Measurements from ENCODE around the gene KRT23.

KRT23 gene

GRCh38 chr17:40886090-40886489, 51.4 kb downstream of the KRT23 start:
- no peaks in the 10 kb centered on the region for H3K4me1 Mint-ChIP-seq (ENCODE audit: low read depth)
- H3K4me3 Mint-ChIP-seq, result no peak overlapping the region
- intact Hi-C loops (cut with micrococcal nuclease), result no loop called here
- no peak overlapping the region for H3K27ac Mint-ChIP-seq
- H3K27me3 Mint-ChIP-seq, result peaks cover 33% of the 10 kb centered on the region
- H3K36me3 Mint-ChIP-seq (ENCODE audit: low read depth), result no peaks in the 10 kb centered on the region
- no peaks in the 10 kb centered on the region for H3K9me3 Mint-ChIP-seq

- Mint-ChIP-seq H3K36me3 (ENCODE audit: low read depth) (no peaks in the 10 kb centered on the region), H3K9me3 (no peaks in the 10 kb centered on the region), H3K27me3 (peaks cover 33% of the 10 kb centered on the region), H3K4me1 (ENCODE audit: low read depth) (no peaks in the 10 kb centered on the region), H3K4me3 (no peak within 1 kb of the TSS), H3K27ac (no peak within 1 kb of the TSS)
- intact Hi-C loops (cut with micrococcal nuclease), result no loop called here
Measured at GRCh38 chr17:40884708-40885512, 52.5 kb downstream of the KRT23 start, which contains the start of gene KRT20. Gene KRT20, minus strand, starts transcription at chr17:40885242. Its CDS starts 57 bp downstream, at chr17:40885185.

- no peaks in the 10 kb centered on the region for H3K36me3 Mint-ChIP-seq (ENCODE audit: low read depth)
- no peaks in the 10 kb centered on the region for H3K4me1 Mint-ChIP-seq (ENCODE audit: low read depth)
- no peaks in the 10 kb centered on the region for H3K9me3 Mint-ChIP-seq
- intact Hi-C loops (cut with micrococcal nuclease), result no loop called here
- no peak overlapping the region for H3K27ac Mint-ChIP-seq
- H3K27me3 Mint-ChIP-seq, result peaks cover 26% of the 10 kb centered on the region
- H3K4me3 Mint-ChIP-seq, result no peak overlapping the region
Measured at GRCh38 chr17:40883626-40884334, 53.7 kb downstream of the KRT23 start.

GRCh38 chr17:40883031-40883430, 54.4 kb downstream of the KRT23 start:
- Mint-ChIP-seq H3K9me3 (no peaks in the 10 kb centered on the region), H3K4me1 (ENCODE audit: low read depth) (no peaks in the 10 kb centered on the region), H3K27ac (no peak overlapping the region), H3K4me3 (no peak overlapping the region), H3K27me3 (peaks cover 25% of the 10 kb centered on the region), H3K36me3 (ENCODE audit: low read depth) (no peaks in the 10 kb centered on the region)
- intact Hi-C loops (cut with micrococcal nuclease), result no loop called here

- Mint-ChIP-seq H3K27me3 (peaks cover 16% of the 10 kb centered on the region), H3K27ac (no peak overlapping the region), H3K36me3 (ENCODE audit: low read depth) (no peaks in the 10 kb centered on the region), H3K4me3 (no peak overlapping the region), H3K9me3 (no peaks in the 10 kb centered on the region), H3K4me1 (ENCODE audit: low read depth) (no peaks in the 10 kb centered on the region)
- intact Hi-C loops (cut with micrococcal nuclease), result no loop called here
Measured at GRCh38 chr17:40879026-40879425, 58.4 kb downstream of the KRT23 start.

GRCh38 chr17:40878044-40878443, 59.4 kb downstream of the KRT23 start:
- H3K4me1 Mint-ChIP-seq (ENCODE audit: low read depth), result no peaks in the 10 kb centered on the region
- peaks cover 8% of the 10 kb centered on the region for H3K27me3 Mint-ChIP-seq

GRCh38 chr17:40873801-40874200, 63.6 kb downstream of the KRT23 start:
- Mint-ChIP-seq H3K27me3 (peaks cover 13% of the 10 kb centered on the region), H3K9me3 (no peaks in the 10 kb centered on the region), H3K4me1 (ENCODE audit: low read depth) (no peaks in the 10 kb centered on the region), H3K4me3 (no peak overlapping the region), H3K27ac (no peak overlapping the region), H3K36me3 (ENCODE audit: low read depth) (no peaks in the 10 kb centered on the region)
- intact Hi-C loops (cut with micrococcal nuclease), result no loop called here

More at GRCh38 chr17:40878044-40878443, 59.4 kb downstream of the KRT23 start:
- no peak overlapping the region for H3K4me3 Mint-ChIP-seq
- intact Hi-C loops (cut with micrococcal nuclease), result no loop called here
- no peaks in the 10 kb centered on the region for H3K36me3 Mint-ChIP-seq (ENCODE audit: low read depth)
- H3K9me3 Mint-ChIP-seq, result no peaks in the 10 kb centered on the region
- H3K27ac Mint-ChIP-seq, result no peak overlapping the region

- Mint-ChIP-seq H3K27me3 (peaks cover 11% of the 10 kb centered on the region), H3K36me3 (ENCODE audit: low read depth) (no peaks in the 10 kb centered on the region), H3K27ac (no peak overlapping the region), H3K9me3 (no peaks in the 10 kb centered on the region), H3K4me3 (no peak overlapping the region), H3K4me1 (ENCODE audit: low read depth) (no peaks in the 10 kb centered on the region)
- intact Hi-C loops (cut with micrococcal nuclease), result no loop called here
Measured at GRCh38 chr17:40873255-40873654, 64.2 kb downstream of the KRT23 start.
